Keratinocyte (primary cell): Measurements from ENCODE around the gene MAP7D3. TPM values are rescaled to one million over a fixed set of nuclear protein-coding genes. Genes with fewer than 3 reads are reported as not detected.

ENCODE experiments used
- DNase-seq: peaks from one replicate; pipeline ENCODE4 v3.0.0-alpha.2; 2011; ENCODE audit warnings: low read depth, missing footprints, low spot score
- FAIRE-seq: peaks from 2 replicates; lab custom pipeline; 2011; peaks lifted over from hg19 to GRCh38; lab: Jason Lieb, UNC
- H2AFZ ChIP-seq: 2 replicates; pipeline ENCODE4 v1.6.0; 2012; ENCODE audit warnings: low read length, control low read depth, inconsistent platforms; ENCODE audit not compliant: control insufficient read depth
- H3K27ac ChIP-seq: 2 replicates; pipeline ENCODE4 v1.5.1; 2011; ENCODE audit warnings: low read length; ENCODE audit not compliant: control insufficient read depth, insufficient read depth
- H3K27me3 ChIP-seq: 3 replicates; pipeline ENCODE4 v1.6.0; 2011; ENCODE audit warnings: low read length; ENCODE audit not compliant: control insufficient read depth, insufficient read depth; ENCODE audit errors: extremely low read depth
- H3K36me3 ChIP-seq, 2 experiments: 2 replicates in 1 of 2; 3 replicates in 1 of 2; pipeline ENCODE4 v1.5.1; 2011; ENCODE audit warnings: low read length in 2 of 2, mild to moderate bottlenecking in 1 of 2; ENCODE audit not compliant: control insufficient read depth in 2 of 2, insufficient read depth in 2 of 2; ENCODE audit errors: extremely low read depth in 1 of 2
- H3K4me1 ChIP-seq: 3 replicates; pipeline ENCODE4 v1.5.1; 2011; ENCODE audit warnings: low read length; ENCODE audit not compliant: control insufficient read depth, insufficient read depth; ENCODE audit errors: extremely low read depth
- H3K4me2 ChIP-seq: 3 replicates; pipeline ENCODE4 v1.6.0; 2011; ENCODE audit warnings: low read depth, low read length; ENCODE audit not compliant: control insufficient read depth, insufficient read depth; ENCODE audit errors: extremely low read depth
- H3K4me3 ChIP-seq, 3 experiments: fragments of 200-600 bp in 1 of 3; sonication (generic) in 1 of 3; 2 replicates in 2 of 3; 3 replicates in 1 of 3; pipeline ENCODE4 v1.5.1; 2011 to 2016; ENCODE audit warnings: low read length in 3 of 3, mild to moderate bottlenecking in 3 of 3, control low read depth in 2 of 3, inconsistent platforms in 1 of 3, low read depth in 1 of 3, mixed read lengths in 1 of 3, mixed run types in 1 of 3, moderate library complexity in 1 of 3; ENCODE audit not compliant: control insufficient read depth in 2 of 3, insufficient read depth in 2 of 3; ENCODE audit errors: extremely low read depth in 1 of 3
- H3K79me2 ChIP-seq: 2 replicates; pipeline ENCODE4 v1.6.0; 2012; ENCODE audit warnings: low read length; ENCODE audit not compliant: control insufficient read depth, insufficient read depth
- H3K9ac ChIP-seq: 3 replicates; pipeline ENCODE4 v1.6.0; 2011; ENCODE audit warnings: low read length; ENCODE audit not compliant: control insufficient read depth, insufficient read depth; ENCODE audit errors: extremely low read depth
- H3K9me1 ChIP-seq: 3 replicates; pipeline ENCODE4 v1.6.0; 2011; ENCODE audit warnings: low read length; ENCODE audit not compliant: control insufficient read depth, insufficient read depth; ENCODE audit errors: extremely low read depth
- H3K9me3 ChIP-seq: 2 replicates; pipeline ENCODE4 v1.5.1; 2012; ENCODE audit warnings: low read depth, low read length; ENCODE audit not compliant: control insufficient read depth
- H4K20me1 ChIP-seq: 3 replicates; pipeline ENCODE4 v1.6.0; 2011; ENCODE audit warnings: low read length; ENCODE audit not compliant: control insufficient read depth, insufficient read depth; ENCODE audit errors: extremely low read depth
- EZH2 ChIP-seq: IDR thresholded peaks from one replicate; pipeline ENCODE4 v1.6.1; 2012; ENCODE audit warnings: inconsistent platforms, mild to moderate bottlenecking, low read length, moderate library complexity
- dilution Hi-C: fragments of 300-500 bp; cut with MboI; formaldehyde crosslinking; loops from one replicate; pipeline ENCODE4 v1.7.0; 2020; ENCODE audit warnings: low sequenced_read_pairs; ENCODE audit not compliant: extremely low pct_ligation_motif_present
- polyA plus RNA-seq, 5 experiments: library from polyadenylated mRNA; depleted of rRNA in 3 of 5; stranded (reverse) in 3 of 5; stranded (forward) in 1 of 5; unstranded in 1 of 5; fragments of >200 nt; gene quantifications; 1 replicate in 1 of 5; 2 replicates in 3 of 5; 3 replicates in 1 of 5; pipeline versions ENCODE4 v1.2.1 to v1.2.3, GENCODE V29; 2011 to 2012; ENCODE audit warnings: missing spikeins in 2 of 5, low read depth in 1 of 5, low replicate concordance in 1 of 5
- TF ChIP-seq, protein P1 (sequence below), 3 experiments: IDR thresholded peaks in 1 of 3; conservative IDR thresholded peaks in 1 of 3; optimal IDR thresholded peaks in 1 of 3; 2 replicates in 2 of 3; 3 replicates in 1 of 3; pipeline versions ENCODE3 to v1.5.1; 2011; ENCODE audit warnings: low read length in 3 of 3, mild to moderate bottlenecking in 3 of 3, moderate library complexity in 2 of 3, control low read depth in 1 of 3, inconsistent platforms in 1 of 3; ENCODE audit not compliant: insufficient read depth in 2 of 3; ENCODE audit errors: extremely low read depth in 1 of 3

The MAP7D3 gene
- polyA plus RNA-seq, 1 donor (not counting 4 experiments of a cell fraction or from before 2014, with no cell fraction given), result 13.6 TPM

DNA sequence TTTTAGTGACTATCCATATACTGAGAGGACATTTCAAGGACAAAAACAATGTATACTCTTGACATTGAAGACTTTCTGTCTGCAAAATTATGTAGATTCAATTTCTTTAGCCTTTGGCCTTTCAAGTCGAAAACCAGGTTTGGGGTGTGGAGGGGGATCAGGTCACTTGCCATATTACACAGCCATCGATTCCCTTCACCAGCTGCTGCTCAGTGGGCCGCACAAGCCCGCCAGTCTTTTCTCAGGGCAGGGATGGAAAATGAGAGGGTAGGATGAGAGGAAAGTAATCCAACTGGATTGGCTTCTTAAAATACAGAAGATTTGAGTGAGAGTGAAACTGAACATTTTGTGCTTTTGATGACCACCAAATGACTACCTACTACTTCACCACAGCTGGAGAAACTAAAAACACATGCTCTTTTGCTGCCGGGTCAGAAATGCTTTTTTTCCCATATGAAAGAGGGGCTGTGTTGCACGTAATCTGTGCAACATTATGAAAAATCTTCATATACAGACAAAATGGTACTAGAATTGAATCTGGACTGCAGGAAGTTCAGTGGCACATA lies 52.4 kb downstream of the MAP7D3 start:
- Histone ChIP-seq H3K9me3 (no peaks in the 10 kb centered on the region), H3K27ac (no peak overlapping the region), H3K4me1 (no peaks in the 10 kb centered on the region), H3K9ac (no peak overlapping the region), H3K9me1 (no peaks in the 10 kb centered on the region), H3K36me3 (no peaks in the 10 kb centered on the region), H4K20me1 (no peaks in the 10 kb centered on the region), H2AFZ (no peak overlapping the region), H3K79me2 (peaks cover 3% of the 10 kb centered on the region), H3K4me3 (no peak overlapping the region), H3K4me2 (no peak overlapping the region), H3K27me3 (no peaks in the 10 kb centered on the region)
- dilution Hi-C loops, result no loop called here
- DNase-seq, result no peak
- TF ChIP-seq, protein P1, sequence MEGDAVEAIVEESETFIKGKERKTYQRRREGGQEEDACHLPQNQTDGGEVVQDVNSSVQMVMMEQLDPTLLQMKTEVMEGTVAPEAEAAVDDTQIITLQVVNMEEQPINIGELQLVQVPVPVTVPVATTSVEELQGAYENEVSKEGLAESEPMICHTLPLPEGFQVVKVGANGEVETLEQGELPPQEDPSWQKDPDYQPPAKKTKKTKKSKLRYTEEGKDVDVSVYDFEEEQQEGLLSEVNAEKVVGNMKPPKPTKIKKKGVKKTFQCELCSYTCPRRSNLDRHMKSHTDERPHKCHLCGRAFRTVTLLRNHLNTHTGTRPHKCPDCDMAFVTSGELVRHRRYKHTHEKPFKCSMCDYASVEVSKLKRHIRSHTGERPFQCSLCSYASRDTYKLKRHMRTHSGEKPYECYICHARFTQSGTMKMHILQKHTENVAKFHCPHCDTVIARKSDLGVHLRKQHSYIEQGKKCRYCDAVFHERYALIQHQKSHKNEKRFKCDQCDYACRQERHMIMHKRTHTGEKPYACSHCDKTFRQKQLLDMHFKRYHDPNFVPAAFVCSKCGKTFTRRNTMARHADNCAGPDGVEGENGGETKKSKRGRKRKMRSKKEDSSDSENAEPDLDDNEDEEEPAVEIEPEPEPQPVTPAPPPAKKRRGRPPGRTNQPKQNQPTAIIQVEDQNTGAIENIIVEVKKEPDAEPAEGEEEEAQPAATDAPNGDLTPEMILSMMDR (optimal IDR thresholded peaks at IDR 0.05 in 1 of 3, IDR thresholded peaks at IDR 0.05 in 1 of 3, conservative IDR thresholded peaks at IDR 0.05 in 1 of 3; ENCODE audit: extremely low read depth in 1 of 3, insufficient read depth in 2 of 3, low read length in 3 of 3), result no peak
- TF ChIP-seq EZH2, result no peak
- FAIRE-seq, result no peak

DNA sequence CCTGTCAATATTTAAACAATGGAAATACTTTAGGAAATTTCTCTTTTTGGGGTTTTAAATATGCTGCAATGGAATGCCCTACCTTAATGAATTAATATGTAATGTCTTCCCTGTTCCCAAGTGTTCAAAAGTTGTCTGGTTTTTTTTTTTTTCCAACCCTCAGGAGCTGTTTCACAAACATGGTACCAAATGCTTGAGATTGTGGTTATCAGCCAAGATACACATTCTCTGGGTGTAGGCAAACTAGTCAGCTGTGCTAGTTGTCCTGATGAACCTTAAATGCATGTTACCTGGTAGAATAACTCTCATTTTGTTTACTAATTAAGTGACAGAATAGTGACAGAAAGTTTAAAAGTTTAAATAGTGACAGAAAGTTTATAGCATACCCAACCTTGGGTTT lies 53.2 kb downstream of the MAP7D3 start:
- H3K79me2 ChIP-seq, result peaks cover 3% of the 10 kb centered on the region
- FAIRE-seq, result no peak

More for the DNA sequence above, 53.2 kb downstream of the MAP7D3 start:
- H3K4me3 ChIP-seq, result no peak overlapping the region
- DNase-seq, result no peak
- dilution Hi-C loops, result no loop called here
- no peaks in the 10 kb centered on the region for H3K4me1 ChIP-seq
- H4K20me1 ChIP-seq, result no peaks in the 10 kb centered on the region
- H2AFZ ChIP-seq, result no peak overlapping the region
- no peak overlapping the region for H3K4me2 ChIP-seq
- TF ChIP-seq EZH2, result no peak
- TF ChIP-seq, protein P1 (optimal IDR thresholded peaks at IDR 0.05 in 1 of 3, IDR thresholded peaks at IDR 0.05 in 1 of 3, conservative IDR thresholded peaks at IDR 0.05 in 1 of 3; ENCODE audit: extremely low read depth in 1 of 3, insufficient read depth in 2 of 3, low read length in 3 of 3), result no peak
- H3K9ac ChIP-seq, result no peak overlapping the region
- no peaks in the 10 kb centered on the region for H3K36me3 ChIP-seq
- no peaks in the 10 kb centered on the region for H3K9me1 ChIP-seq
- no peaks in the 10 kb centered on the region for H3K9me3 ChIP-seq
- no peak overlapping the region for H3K27ac ChIP-seq
- no peaks in the 10 kb centered on the region for H3K27me3 ChIP-seq
